HCT116 (cell line): ENCODE measurements around the gene CDK2AP2. TPM values are rescaled to one million over a fixed set of nuclear protein-coding genes. Genes with fewer than 3 reads are reported as not detected.

Experiments used
- ATAC-seq: fragments of 200-7000 bp; cut with Tn5 transposase; 2 replicates; pipeline ENCODE4 v1.9.1; 2020; ENCODE audit warnings: mild to moderate bottlenecking, moderate library complexity
- BruUV-seq: library from RNA; stranded (reverse); fragments of 400-500 nt; replicated peaks from 2 replicates; lab custom pipeline; 2021; lab: Mats Ljungman, UMichigan
- CTCF ChIA-PET: fragments of 300-600 bp; sonication (Branson Sonifier 250); formaldehyde crosslinking; loops from one replicate; lab custom pipeline; 2021; ENCODE audit warnings: antibody characterized with exemption; lab: Charles Lee
- POLR2A ChIA-PET: fragments of 300-600, 350-600 bp; sonication (Branson Sonifier 250); formaldehyde crosslinking; loops from one replicate; lab custom pipeline; 2021; ENCODE audit warnings: antibody characterized with exemption; lab: Charles Lee
- RAD21 ChIA-PET, 2 experiments: fragments of 300-600 bp; sonication (Branson Sonifier 250); formaldehyde crosslinking; loops; one replicate each; lab custom pipeline; 2023; ENCODE audit warnings: low total read pairs in 2 of 2; ENCODE audit not compliant: uncharacterized antibody in 2 of 2, unreplicated experiment in 2 of 2, low non-redundant PET in 1 of 2; lab: Charles Lee
- DNase-seq: peaks from one replicate; pipeline ENCODE4 v3.0.0-alpha.2; 2010; ENCODE audit warnings: low read depth, low spot score
- H2AFZ ChIP-seq: fragments of 200-600 bp; shearing (Covaris generic), sonication (generic); 2 replicates; pipeline ENCODE4 v1.6.1; 2017; ENCODE audit warnings: low read depth, mixed run types, mixed read lengths, antibody characterized with exemption, low read length; ENCODE audit not compliant: poor library complexity, severe bottlenecking
- H3K27ac ChIP-seq: 2 replicates; pipeline ENCODE4 v1.5.1; 2012; ENCODE audit warnings: low read depth, low read length
- H3K27me3 ChIP-seq: fragments of 200-600 bp; sonication (generic); 2 replicates; pipeline ENCODE4 v1.6.1; 2016; ENCODE audit warnings: mixed run types, low read length, mixed read lengths; ENCODE audit not compliant: insufficient read depth
- H3K36me3 ChIP-seq, 2 experiments: fragments of 200-500 bp in 1 of 2; fragments of 200-600 bp in 1 of 2; sonication (Bioruptor generic) in 1 of 2; sonication (generic) in 1 of 2; 2 replicates each; pipeline versions ENCODE4 v1.5.1 to v1.6.1; 2014 to 2016; ENCODE audit warnings: low read length in 2 of 2, inconsistent platforms in 1 of 2, mixed read lengths in 1 of 2, mixed run types in 1 of 2; ENCODE audit not compliant: insufficient read depth in 2 of 2, control insufficient read depth in 1 of 2
- H3K4me1 ChIP-seq, 2 experiments: fragments of 200-600 bp in 1 of 2; sonication (generic) in 1 of 2; 2 replicates each; pipeline versions ENCODE4 v1.5.1 to v1.6.1; 2012 to 2017; ENCODE audit warnings: low read length in 2 of 2, inconsistent platforms in 1 of 2, mild to moderate bottlenecking in 1 of 2, mixed read lengths in 1 of 2, mixed run types in 1 of 2, moderate library complexity in 1 of 2; ENCODE audit not compliant: insufficient read depth in 2 of 2, control insufficient read depth in 1 of 2
- H3K4me2 ChIP-seq: fragments of 200-600 bp; sonication (generic); 2 replicates; pipeline ENCODE4 v1.6.1; 2017; ENCODE audit warnings: mixed run types, low read length, mixed read lengths
- H3K4me3 ChIP-seq, 2 experiments: fragments of 200-600 bp in 1 of 2; sonication (generic) in 1 of 2; replicated peaks in 1 of 2; 2 replicates each; pipeline ENCODE4 v1.5.1; 2011 to 2016; ENCODE audit warnings: low read length in 2 of 2, control low read depth in 1 of 2, low read depth in 1 of 2, mild to moderate bottlenecking in 1 of 2, mixed read lengths in 1 of 2, mixed run types in 1 of 2
- H3K79me2 ChIP-seq: fragments of 200-600 bp; sonication (generic); 2 replicates; pipeline ENCODE4 v1.6.1; 2017; ENCODE audit warnings: mild to moderate bottlenecking, mixed run types, low read length, moderate library complexity, mixed read lengths; ENCODE audit not compliant: insufficient read depth
- H3K9ac ChIP-seq: fragments of 200-600 bp; sonication (generic); 2 replicates; pipeline ENCODE4 v1.6.1; 2016; ENCODE audit warnings: low read length, mixed read lengths
- H3K9me2 ChIP-seq: fragments of 200-600 bp; sonication (generic), shearing (Covaris generic); 2 replicates; pipeline ENCODE4 v1.6.1; 2017; ENCODE audit warnings: mixed run types, mild to moderate bottlenecking, moderate library complexity; ENCODE audit not compliant: insufficient read depth
- H3K9me3 ChIP-seq, 2 experiments: fragments of 200-500 bp in 1 of 2; fragments of 200-600 bp in 1 of 2; sonication (Bioruptor generic) in 1 of 2; sonication (generic) in 1 of 2; 2 replicates each; pipeline ENCODE4 v1.6.1; 2014 to 2017; ENCODE audit warnings: low read length in 2 of 2, mixed read lengths in 2 of 2, inconsistent platforms in 1 of 2, low read depth in 1 of 2, mild to moderate bottlenecking in 1 of 2, mixed run types in 1 of 2, moderate library complexity in 1 of 2; ENCODE audit not compliant: control insufficient read depth in 1 of 2, insufficient read depth in 1 of 2
- H4K20me1 ChIP-seq: fragments of 200-600 bp; sonication (generic), shearing (Covaris generic); 2 replicates; pipeline ENCODE4 v1.6.1; 2017; ENCODE audit warnings: mixed run types, mild to moderate bottlenecking, moderate library complexity; ENCODE audit not compliant: insufficient read depth
- CEBPB ChIP-seq: IDR thresholded peaks from 2 replicates; pipeline ENCODE4 v1.6.1; 2012; ENCODE audit warnings: low read depth
- CTCF ChIP-seq, 3 experiments: fragments of 200-600 bp in 1 of 3; sonication (generic) in 1 of 3; IDR thresholded peaks in 2 of 3; conservative IDR thresholded peaks in 1 of 3; 2 replicates each; pipeline ENCODE4 v1.5.1; 2012 to 2017; ENCODE audit warnings: low read depth in 2 of 3, low read length in 2 of 3, antibody characterized with exemption in 1 of 3, borderline replicate concordance in 1 of 3, control low read depth in 1 of 3, mild to moderate bottlenecking in 1 of 3, mixed read lengths in 1 of 3, mixed run types in 1 of 3, moderate library complexity in 1 of 3; ENCODE audit not compliant: insufficient read depth in 1 of 3
- EGR1 ChIP-seq: IDR thresholded peaks from 2 replicates; pipeline ENCODE4 v1.6.1; 2012; ENCODE audit warnings: low read depth
- ELF1 ChIP-seq: IDR thresholded peaks from 2 replicates; pipeline ENCODE4 v1.6.1; 2012; ENCODE audit warnings: low read depth, borderline replicate concordance
- EZH2phosphoT487 ChIP-seq: fragments of 200-600 bp; IDR thresholded peaks from 2 replicates; pipeline ENCODE4 v1.6.1; 2018; ENCODE audit warnings: antibody characterized with exemption, borderline replicate concordance
- POLR2AphosphoS5 ChIP-seq: IDR thresholded peaks from 2 replicates; pipeline ENCODE4 v1.6.1; 2011; ENCODE audit warnings: mild to moderate bottlenecking, low read depth, low read length, moderate library complexity
- RAD21 ChIP-seq: IDR thresholded peaks from 2 replicates; pipeline ENCODE4 v1.6.1; 2012; ENCODE audit warnings: low read depth, mild to moderate bottlenecking
- SIN3A ChIP-seq: IDR thresholded peaks from 2 replicates; pipeline ENCODE4 v1.6.1; 2012; ENCODE audit warnings: low read depth
- SP1 ChIP-seq: IDR thresholded peaks from 2 replicates; pipeline ENCODE4 v1.6.1; 2012; ENCODE audit warnings: low read depth
- TCF7L2 ChIP-seq: IDR thresholded peaks from 2 replicates; pipeline ENCODE4 v1.7.0; 2011; ENCODE audit warnings: borderline replicate concordance, inconsistent platforms; ENCODE audit not compliant: insufficient read depth, insufficient read length; ENCODE audit errors: extremely low read depth
- YY1 ChIP-seq: IDR thresholded peaks from 2 replicates; pipeline ENCODE4 v1.6.1; 2011; ENCODE audit warnings: low read length, low read depth, moderate library complexity, mild to moderate bottlenecking; ENCODE audit not compliant: insufficient replicate concordance; ENCODE audit errors: extremely low read depth
- ZFX ChIP-seq: fragments of 450-650 bp; IDR thresholded peaks from 2 replicates; pipeline ENCODE4 v1.6.1; 2017
- ZNF274 ChIP-seq: fragments of 200-500 bp; sonication (Bioruptor generic); IDR thresholded peaks from 2 replicates; pipeline ENCODE4 v1.6.1; 2014; ENCODE audit warnings: mild to moderate bottlenecking, low read depth, low read length, inconsistent platforms
- intact Hi-C: fragments of 100-400 bp; cut with micrococcal nuclease; formaldehyde crosslinking; loops from 2 replicates; pipeline ENCODE4 v1.10.0; 2022
- total RNA-seq: library from RNA; stranded (reverse); gene quantifications from one replicate; pipeline ENCODE4 v1.2.1, GENCODE V29; 2021; ENCODE audit not compliant: unreplicated experiment
- TF ChIP-seq, protein P1 (sequence below): IDR thresholded peaks from 2 replicates; pipeline ENCODE4 v1.6.1; 2011; ENCODE audit warnings: mild to moderate bottlenecking, low read length, moderate library complexity; ENCODE audit not compliant: insufficient replicate concordance; ENCODE audit errors: extremely low read depth
- TF ChIP-seq, protein P2 (sequence below): IDR thresholded peaks from 2 replicates; pipeline ENCODE4 v1.6.1; 2012
- TF ChIP-seq, protein P3 (sequence below): IDR thresholded peaks from 2 replicates; pipeline ENCODE4 v1.6.1; 2012

The CDK2AP2 gene
- total RNA-seq, 1 experiment from 2014 or later: 53.6 TPM

GRCh38 chr11:67501854-67502253 lies 6.1 kb downstream of the CDK2AP2 start:
- H3K36me3 ChIP-seq: peaks cover 8 to 10% of the 10 kb centered on the region in 2 experiments; a peak in 3 of 4 replicates
- RAD21 ChIA-PET: no interaction called here
- no peaks in the 10 kb centered on the region for H3K9me2 ChIP-seq
- DNase-seq (no peak), ATAC-seq (no peak)
- no peak overlapping the region for H3K4me2 ChIP-seq
- CTCF ChIA-PET: no interaction called here
- intact Hi-C loops: no loop called here
- no peak overlapping the region for H3K9ac ChIP-seq
- H3K27ac ChIP-seq: no peak overlapping the region
- TF ChIP-seq EZH2phosphoT487: no peak
- no peak for TF ChIP-seq SP1
- no peak for TF ChIP-seq YY1
- TF ChIP-seq EGR1: no peak
- TF ChIP-seq, protein P1, sequence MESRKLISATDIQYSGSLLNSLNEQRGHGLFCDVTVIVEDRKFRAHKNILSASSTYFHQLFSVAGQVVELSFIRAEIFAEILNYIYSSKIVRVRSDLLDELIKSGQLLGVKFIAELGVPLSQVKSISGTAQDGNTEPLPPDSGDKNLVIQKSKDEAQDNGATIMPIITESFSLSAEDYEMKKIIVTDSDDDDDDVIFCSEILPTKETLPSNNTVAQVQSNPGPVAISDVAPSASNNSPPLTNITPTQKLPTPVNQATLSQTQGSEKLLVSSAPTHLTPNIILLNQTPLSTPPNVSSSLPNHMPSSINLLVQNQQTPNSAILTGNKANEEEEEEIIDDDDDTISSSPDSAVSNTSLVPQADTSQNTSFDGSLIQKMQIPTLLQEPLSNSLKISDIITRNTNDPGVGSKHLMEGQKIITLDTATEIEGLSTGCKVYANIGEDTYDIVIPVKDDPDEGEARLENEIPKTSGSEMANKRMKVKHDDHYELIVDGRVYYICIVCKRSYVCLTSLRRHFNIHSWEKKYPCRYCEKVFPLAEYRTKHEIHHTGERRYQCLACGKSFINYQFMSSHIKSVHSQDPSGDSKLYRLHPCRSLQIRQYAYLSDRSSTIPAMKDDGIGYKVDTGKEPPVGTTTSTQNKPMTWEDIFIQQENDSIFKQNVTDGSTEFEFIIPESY: no peak
- no peak for TF ChIP-seq SIN3A
- TF ChIP-seq POLR2AphosphoS5: no peak
- TF ChIP-seq, protein P2, sequence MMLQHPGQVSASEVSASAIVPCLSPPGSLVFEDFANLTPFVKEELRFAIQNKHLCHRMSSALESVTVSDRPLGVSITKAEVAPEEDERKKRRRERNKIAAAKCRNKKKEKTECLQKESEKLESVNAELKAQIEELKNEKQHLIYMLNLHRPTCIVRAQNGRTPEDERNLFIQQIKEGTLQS: no peak
- TF ChIP-seq ELF1: no peak
- no peak for TF ChIP-seq ZFX
- TF ChIP-seq RAD21: no peak
- no peak for TF ChIP-seq ZNF274
- no peak for TF ChIP-seq CTCF (IDR thresholded peaks at IDR 0.05 in 2 of 3, conservative IDR thresholded peaks at IDR 0.05 in 1 of 3; ENCODE audit: borderline replicate concordance in 1 of 3, insufficient read depth in 1 of 3, low read depth in 2 of 3, low read length in 2 of 3)
- TF ChIP-seq, protein P3, sequence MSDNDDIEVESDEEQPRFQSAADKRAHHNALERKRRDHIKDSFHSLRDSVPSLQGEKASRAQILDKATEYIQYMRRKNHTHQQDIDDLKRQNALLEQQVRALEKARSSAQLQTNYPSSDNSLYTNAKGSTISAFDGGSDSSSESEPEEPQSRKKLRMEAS: no peak
- TF ChIP-seq TCF7L2: no peak
- TF ChIP-seq CEBPB: no peak
- peaks cover 24% of the 10 kb centered on the region for H3K79me2 ChIP-seq
- H3K27me3 ChIP-seq: no peaks in the 10 kb centered on the region
- peaks cover 23 to 25% of the 10 kb centered on the region in 2 experiments for H3K4me1 ChIP-seq
- H4K20me1 ChIP-seq: no peaks in the 10 kb centered on the region
- H3K4me3 ChIP-seq: no peak overlapping the region
- POLR2A ChIA-PET: no interaction called here
- H3K9me3 ChIP-seq: no peaks in the 10 kb centered on the region
- H2AFZ ChIP-seq: no peak overlapping the region
- BruUV-seq: no TSS peak
